HFFc6 (cell line): Measurements from ENCODE around the gene HIPK4. TPM values are rescaled to one million over a fixed set of nuclear protein-coding genes. Genes with fewer than 3 reads are reported as not detected.

ENCODE experiments used
- DNase-seq: peaks from one replicate; pipeline ENCODE4 v3.0.0-alpha.2; 2018
- H3K27ac Mint-ChIP-seq: 2 replicates; pipeline ENCODE4 v1.8.0; 2020; ENCODE audit warnings: mild to moderate bottlenecking, mixed read lengths
- H3K27me3 Mint-ChIP-seq: 2 replicates; pipeline ENCODE4 v1.8.0; 2021; ENCODE audit warnings: mild to moderate bottlenecking, moderate library complexity, mixed read lengths; ENCODE audit not compliant: insufficient read depth
- H3K36me3 Mint-ChIP-seq: 2 replicates; pipeline ENCODE4 v1.8.0; 2021; ENCODE audit warnings: low read depth, mixed read lengths
- H3K4me1 Mint-ChIP-seq: 2 replicates; pipeline ENCODE4 v1.8.0; 2020; ENCODE audit warnings: low read depth, mixed read lengths
- H3K4me3 Mint-ChIP-seq: 2 replicates; pipeline ENCODE4 v1.8.0; 2020; ENCODE audit warnings: mild to moderate bottlenecking, moderate library complexity, mixed read lengths
- H3K9me3 Mint-ChIP-seq: 2 replicates; pipeline ENCODE4 v1.8.0; 2020; ENCODE audit warnings: mild to moderate bottlenecking, mixed read lengths
- CTCF ChIP-seq: fragments of 200-600 bp; sonication (generic); IDR thresholded peaks from 2 replicates; pipeline ENCODE4 v1.5.0; 2021; ENCODE audit warnings: antibody characterized with exemption, mild to moderate bottlenecking
- microRNA-seq: library from miRNA; unstranded; fragments of <30 nt; microRNA quantifications from one replicate; pipeline ENCODE4, GENCODE V29; 2019
- total RNA-seq, 6 experiments: library from RNA; stranded (reverse); fragmentation: NEBNext Ultra II Directional; extraction: Animal tissue kit (Norgen Biotek cat#: 25700); gene quantifications; 2 replicates in 1 of 6; 3 replicates in 5 of 6; pipeline ENCODE4 v1.2.3, GENCODE V29; 2021

Gene HIPK4
- total RNA-seq, 6 experiments from 2014 or later, result 0.07 to 0.11 (median 0.10) TPM; not detected in 2

- Mint-ChIP-seq H3K36me3 (peaks cover 11% of the 10 kb centered on the region; the same call in 1 of the 2 replicates), H3K9me3 (no peaks in the 10 kb centered on the region), H3K27ac (no peak overlapping the region), H3K4me3 (no peak overlapping the region), H3K4me1 (0 out of 2 replicates have a peak, but pooled peaks cover under 1% of the 10 kb centered on the region), H3K27me3 (no peaks in the 10 kb centered on the region; the same call in 1 of the 2 replicates)
- TF ChIP-seq CTCF, result no peak
- DNase-seq, result no peak
Measured at GRCh38 chr19:40331052-40331451, 58.9 kb downstream of the HIPK4 start.

Small RNAs within 50 kb of the gene (microRNA-seq; reads per million reads assigned to microRNA genes)
- not detected for gene MIR6796

Other genes starting within 250 kb of the HIPK4 start
- 10 to 100 TPM; 10.7 to 14.9 (median 11.3) TPM for gene MAP3K10, start 198.8 kb downstream of the HIPK4 start, total RNA-seq
- not detected for gene TTC9B, start 171.8 kb downstream of the HIPK4 start, total RNA-seq
- under 1 TPM in 3 of 6 experiments, not detected in 3; 0.22 to 0.33 (median 0.31) TPM for gene CCNP, start 163.5 kb downstream of the HIPK4 start, total RNA-seq
- gene AKT2, start 104.8 kb downstream of the HIPK4 start, total RNA-seq, result 100 to 1,000 TPM; 128 to 133 (median 130) TPM
- 10 to 100 TPM; 15.8 to 20.0 (median 18.5) TPM for gene C19orf47, start 41.8 kb downstream of the HIPK4 start, total RNA-seq
- gene PLD3, start 41.5 kb downstream of the HIPK4 start, total RNA-seq, result 100 to 1,000 TPM; 141 to 211 (median 152) TPM
- gene PRX, start 23.2 kb upstream of the HIPK4 start, total RNA-seq, result 1 to 10 TPM in 2 of 6 experiments, under 1 TPM in 4; 0.86 to 1.5 (median 0.94) TPM
- 10 to 100 TPM; 18.5 to 25.4 (median 21.2) TPM for gene SERTAD1, start 35.8 kb upstream of the HIPK4 start, total RNA-seq
- gene SERTAD3, start 54.2 kb upstream of the HIPK4 start, total RNA-seq, result 10 to 100 TPM; 35.9 to 47.0 (median 41.2) TPM
- gene BLVRB, start 75.6 kb upstream of the HIPK4 start, total RNA-seq, result 10 to 100 TPM; 35.3 to 55.7 (median 52.5) TPM
- gene SPTBN4, start 76.8 kb upstream of the HIPK4 start, total RNA-seq, result under 1 TPM; 0.17 to 0.96 (median 0.54) TPM
- gene SHKBP1, start 186.7 kb upstream of the HIPK4 start, total RNA-seq, result 10 to 100 TPM; 58.5 to 95.2 (median 83.0) TPM
- 10 to 100 TPM; 36.6 to 54.9 (median 51.4) TPM for gene LTBP4, start 211.2 kb upstream of the HIPK4 start, total RNA-seq